ENCODE data around the gene TPI1. TPM values are rescaled to one million over a fixed set of nuclear protein-coding genes. Genes with fewer than 3 reads are reported as not detected.

Gene TPI1
- total RNA-seq, 2 donors from 2014 or later, result 805 to 1,294 TPM

DNA sequence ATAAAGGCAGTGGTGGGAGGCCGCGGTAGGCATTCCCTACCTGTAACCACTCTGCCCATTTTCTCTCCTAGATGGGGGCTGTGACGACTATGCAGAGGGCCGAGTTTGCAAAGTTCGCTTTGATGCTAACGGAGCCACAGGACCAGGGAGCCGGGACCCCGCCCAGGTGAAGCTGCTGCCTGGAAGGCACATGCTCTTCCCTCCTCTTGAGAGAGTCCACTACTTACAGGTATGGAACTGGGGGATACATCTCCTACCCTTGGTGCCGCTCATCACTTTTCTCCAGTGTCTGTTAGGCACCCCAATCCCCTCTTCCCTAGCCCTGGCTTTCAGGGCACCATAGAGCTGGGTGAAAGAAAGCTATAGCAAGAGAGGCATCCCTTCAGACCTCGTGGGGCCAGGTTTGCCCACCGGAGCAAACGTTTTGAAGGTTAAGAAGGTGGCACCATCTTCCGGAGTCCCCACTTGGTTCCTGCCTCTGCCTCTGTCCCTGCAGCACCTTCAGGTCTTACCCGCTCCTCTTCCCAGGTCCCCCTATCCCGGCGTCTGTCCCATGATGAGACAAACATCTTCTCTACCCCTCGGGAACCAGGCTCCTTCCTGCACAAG is 41.1 kb upstream of the TPI1 start:
- Histone ChIP-seq H3K9ac (ENCODE audit: extremely low read depth, low read length, poor library complexity, severe bottlenecking) (no peak overlapping the region), H3K4me1 (ENCODE audit: control insufficient read depth, insufficient read depth, low read length) (peaks cover 2% of the 10 kb centered on the region), H3K27me3 (ENCODE audit: control insufficient read depth, insufficient read depth, low read length, poor library complexity, severe bottlenecking) (peaks cover 19% of the 10 kb centered on the region), H3K36me3 (ENCODE audit: control insufficient read depth, insufficient read depth, low read length) (peaks cover 6% of the 10 kb centered on the region), H3K4me3 (ENCODE audit: low read length) (no peak overlapping the region), H3K27ac (ENCODE audit: low read depth, low read length) (no peak overlapping the region), H3K9me3 (ENCODE audit: control insufficient read depth, low read length) (no peaks in the 10 kb centered on the region)
- WGBS, 2 experiments (ENCODE audit: insufficient coverage in 1 of 2, insufficient read length in 1 of 2), result 79 to 84% methylated on average over 15 to 17 of the region's 17 CpGs
- peaks cover 29% of the 10 kb centered on the region for H3K4me1 Mint-ChIP-seq
- TF ChIP-seq, protein P1, sequence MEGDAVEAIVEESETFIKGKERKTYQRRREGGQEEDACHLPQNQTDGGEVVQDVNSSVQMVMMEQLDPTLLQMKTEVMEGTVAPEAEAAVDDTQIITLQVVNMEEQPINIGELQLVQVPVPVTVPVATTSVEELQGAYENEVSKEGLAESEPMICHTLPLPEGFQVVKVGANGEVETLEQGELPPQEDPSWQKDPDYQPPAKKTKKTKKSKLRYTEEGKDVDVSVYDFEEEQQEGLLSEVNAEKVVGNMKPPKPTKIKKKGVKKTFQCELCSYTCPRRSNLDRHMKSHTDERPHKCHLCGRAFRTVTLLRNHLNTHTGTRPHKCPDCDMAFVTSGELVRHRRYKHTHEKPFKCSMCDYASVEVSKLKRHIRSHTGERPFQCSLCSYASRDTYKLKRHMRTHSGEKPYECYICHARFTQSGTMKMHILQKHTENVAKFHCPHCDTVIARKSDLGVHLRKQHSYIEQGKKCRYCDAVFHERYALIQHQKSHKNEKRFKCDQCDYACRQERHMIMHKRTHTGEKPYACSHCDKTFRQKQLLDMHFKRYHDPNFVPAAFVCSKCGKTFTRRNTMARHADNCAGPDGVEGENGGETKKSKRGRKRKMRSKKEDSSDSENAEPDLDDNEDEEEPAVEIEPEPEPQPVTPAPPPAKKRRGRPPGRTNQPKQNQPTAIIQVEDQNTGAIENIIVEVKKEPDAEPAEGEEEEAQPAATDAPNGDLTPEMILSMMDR (conservative IDR thresholded peaks at IDR 0.05), result no peak
- peaks cover 64% of the 10 kb centered on the region for H3K27me3 Mint-ChIP-seq (ENCODE audit: insufficient read depth)
- no peak overlapping the region for H3K4me3 Mint-ChIP-seq
- no peak overlapping the region for H3K27ac Mint-ChIP-seq
- DNase-seq, result peak; percentile 52
- peaks cover 6% of the 10 kb centered on the region for H3K36me3 Mint-ChIP-seq (ENCODE audit: low read depth)
- no peaks in the 10 kb centered on the region for H3K9me3 Mint-ChIP-seq

DNA sequence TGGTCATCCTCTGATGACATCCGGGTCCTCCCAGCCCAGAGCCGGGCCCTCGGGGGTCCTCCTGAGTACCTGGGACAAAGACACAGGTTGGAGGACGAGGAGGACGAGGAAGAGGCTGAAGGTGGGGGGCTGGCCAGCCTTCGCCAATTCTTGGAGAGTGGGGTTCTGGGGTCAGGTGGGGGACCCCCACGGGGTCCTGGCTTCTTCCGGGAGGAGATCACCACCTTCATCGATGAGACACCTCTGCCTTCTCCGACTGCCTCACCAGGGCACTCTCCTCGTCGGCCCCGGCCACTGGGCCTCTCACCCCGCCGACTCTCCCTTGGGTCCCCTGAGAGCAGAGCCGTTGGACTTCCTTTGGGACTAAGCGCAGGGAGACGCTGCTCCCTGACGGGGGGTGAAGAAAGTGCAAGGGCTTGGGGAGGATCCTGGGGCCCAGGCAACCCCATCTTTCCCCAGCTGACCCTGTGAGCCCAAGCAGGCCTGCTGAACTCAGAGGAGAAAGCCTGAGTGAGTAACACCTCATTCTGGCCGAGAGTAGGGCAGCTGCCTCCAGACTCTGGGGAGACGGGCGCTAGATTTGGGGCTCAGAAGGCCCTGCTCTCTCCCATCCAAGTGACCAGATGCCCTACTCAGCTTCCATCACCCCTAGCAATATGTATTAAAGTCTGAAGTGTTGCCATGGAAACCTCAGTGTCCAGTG is 40.4 kb upstream of the TPI1 start:
- peaks cover 19% of the 10 kb centered on the region for H3K27me3 ChIP-seq (ENCODE audit: control insufficient read depth, insufficient read depth, low read length, poor library complexity, severe bottlenecking)
- no peaks in the 10 kb centered on the region for H3K9me3 ChIP-seq (ENCODE audit: control insufficient read depth, low read length)
- H3K4me1 ChIP-seq (ENCODE audit: control insufficient read depth, insufficient read depth, low read length), result peaks cover 2% of the 10 kb centered on the region
- Mint-ChIP-seq H3K27ac (peak overlapping the region; percentile 67), H3K4me1 (peaks cover 28% of the 10 kb centered on the region), H3K27me3 (ENCODE audit: insufficient read depth) (peaks cover 59% of the 10 kb centered on the region), H3K4me3 (peak overlapping the region; percentile 99), H3K9me3 (no peaks in the 10 kb centered on the region), H3K36me3 (ENCODE audit: low read depth) (peaks cover 12% of the 10 kb centered on the region)
- 84 to 88% methylated on average over 6 to 22 of the region's 22 CpGs for WGBS, 2 experiments (ENCODE audit: insufficient coverage in 1 of 2, insufficient read length in 1 of 2)
- H3K27ac ChIP-seq (ENCODE audit: low read depth, low read length), result peak overlapping the region; percentile 61
- peak; percentile 58 for DNase-seq
- H3K4me3 ChIP-seq (ENCODE audit: low read length), result no peak overlapping the region
- TF ChIP-seq, protein P1 (conservative IDR thresholded peaks at IDR 0.05), result peak; percentile 0
- peaks cover 13% of the 10 kb centered on the region for H3K36me3 ChIP-seq (ENCODE audit: control insufficient read depth, insufficient read depth, low read length)
- no peak overlapping the region for H3K9ac ChIP-seq (ENCODE audit: extremely low read depth, low read length, poor library complexity, severe bottlenecking)

DNA sequence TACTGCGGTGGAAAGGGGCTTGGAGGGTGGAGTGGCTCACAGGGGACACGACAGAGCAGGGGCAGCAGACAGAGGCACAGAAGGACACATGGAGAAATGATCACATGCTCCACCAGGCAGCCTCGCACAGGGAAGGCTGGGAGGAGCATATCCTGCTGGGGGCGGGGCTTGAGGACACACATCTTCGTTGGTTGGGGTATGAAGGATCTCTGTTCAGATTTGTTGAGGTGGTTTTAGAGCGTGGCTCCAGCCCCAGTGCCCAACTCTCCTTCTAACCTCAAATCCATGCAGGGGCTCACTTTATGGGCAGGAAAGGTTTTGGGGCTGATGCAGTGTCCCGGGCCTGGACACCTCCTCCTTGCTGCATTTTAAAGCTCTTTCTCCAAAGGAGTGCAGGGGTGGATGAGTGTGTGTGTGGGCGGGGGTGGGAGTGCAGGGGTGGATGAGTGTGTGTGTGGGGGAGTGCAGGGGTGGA is 39.9 kb upstream of the TPI1 start:
- Histone ChIP-seq H3K27me3 (ENCODE audit: control insufficient read depth, insufficient read depth, low read length, poor library complexity, severe bottlenecking) (peaks cover 16% of the 10 kb centered on the region), H3K9ac (ENCODE audit: extremely low read depth, low read length, poor library complexity, severe bottlenecking) (no peak overlapping the region), H3K4me3 (ENCODE audit: low read length) (no peak overlapping the region), H3K36me3 (ENCODE audit: control insufficient read depth, insufficient read depth, low read length) (peaks cover 17% of the 10 kb centered on the region), H3K4me1 (ENCODE audit: control insufficient read depth, insufficient read depth, low read length) (peaks cover 2% of the 10 kb centered on the region), H3K9me3 (ENCODE audit: control insufficient read depth, low read length) (no peaks in the 10 kb centered on the region), H3K27ac (ENCODE audit: low read depth, low read length) (peak overlapping the region; percentile 61)
- Mint-ChIP-seq H3K27me3 (ENCODE audit: insufficient read depth) (peaks cover 53% of the 10 kb centered on the region), H3K4me1 (peaks cover 28% of the 10 kb centered on the region), H3K4me3 (peak overlapping the region; percentile 99), H3K9me3 (no peaks in the 10 kb centered on the region), H3K27ac (peak overlapping the region; percentile 67), H3K36me3 (ENCODE audit: low read depth) (peaks cover 17% of the 10 kb centered on the region)
- TF ChIP-seq, protein P1 (conservative IDR thresholded peaks at IDR 0.05), result no peak
- 5 to 13% methylated on average over 3 to 7 of the region's 8 CpGs for WGBS, 2 experiments (ENCODE audit: insufficient coverage in 1 of 2, insufficient read length in 1 of 2)
- peak; percentile 97 for DNase-seq
